K562 (cell line): ENCODE measurements around the gene CBFA2T3. TPM values are rescaled to one million over a fixed set of nuclear protein-coding genes. Genes with fewer than 3 reads are reported as not detected.

Experiments used
- ATAC-seq: fragments of 200-7000 bp; cut with Tn5 transposase; 3 replicates; pipeline ENCODE4 v1.9.1; 2020; ENCODE audit warnings: moderate library complexity
- BruUV-seq: library from RNA; stranded (reverse); fragments of 400-500 nt; replicated peaks from 2 replicates; lab custom pipeline; 2021; lab: Mats Ljungman, UMichigan
- CTCF ChIA-PET: fragments of 300-600 bp; formaldehyde crosslinking; extraction: SDS; loops from one replicate; lab custom pipeline; 2021; ENCODE audit warnings: low intra/inter-chr PET ratio; lab: Yijun Ruan, JAX
- POLR2A ChIA-PET: fragments of 300-600, 350-650 bp; sonication (Branson Sonifier 250); formaldehyde crosslinking; extraction: SDS; loops from one replicate; lab custom pipeline; 2021; ENCODE audit warnings: antibody characterized with exemption, inconsistent platforms; lab: Yijun Ruan, JAX
- DNase-seq, 4 experiments: peaks; one replicate each; pipeline versions ENCODE4 v3.0.0 to v3.0.0-alpha.2; 2011 to 2018; ENCODE audit warnings: low spot score in 3 of 4, mixed read lengths in 3 of 4; ENCODE audit errors: extremely low read depth in 1 of 4
- FAIRE-seq: peaks from 2 replicates; lab custom pipeline; 2011; peaks lifted over from hg19 to GRCh38; lab: Jason Lieb, UNC
- H2AFZ ChIP-seq: 2 replicates; pipeline ENCODE4 v1.6.0; 2011; ENCODE audit warnings: low read depth, low read length, control low read depth, inconsistent platforms
- H3K27ac ChIP-seq: fragments of 200-600 bp; 3 replicates; pipeline ENCODE4 v1.8.0; 2011; ENCODE audit warnings: low read depth, mild to moderate bottlenecking, control low read depth, inconsistent platforms, low read length, moderate library complexity, mixed read lengths; ENCODE audit errors: extremely low read depth
- H3K27me3 ChIP-seq, 2 experiments: fragments of 300-600 bp in 1 of 2; 2 replicates in 1 of 2; 3 replicates in 1 of 2; pipeline versions ENCODE4 v1.6.0 to v1.8.0; 2011; ENCODE audit warnings: inconsistent platforms in 2 of 2, low read length in 2 of 2, mild to moderate bottlenecking in 1 of 2, mixed read lengths in 1 of 2, moderate library complexity in 1 of 2; ENCODE audit not compliant: control insufficient read depth in 2 of 2, insufficient read depth in 2 of 2
- H3K36me3 ChIP-seq: fragments of 300-600 bp; 3 replicates; pipeline ENCODE4 v1.8.0; 2011; ENCODE audit warnings: mild to moderate bottlenecking, low read length, inconsistent platforms; ENCODE audit not compliant: control insufficient read depth, insufficient read depth
- H3K4me1 ChIP-seq, 2 experiments: fragments of 200-600 bp in 1 of 2; replicated peaks in 1 of 2; 2 replicates in 1 of 2; 3 replicates in 1 of 2; pipeline versions ENCODE4 v1.5.1 to v1.8.0; 2011; ENCODE audit warnings: inconsistent platforms in 2 of 2, low read length in 2 of 2, mild to moderate bottlenecking in 1 of 2, mixed read lengths in 1 of 2, moderate library complexity in 1 of 2; ENCODE audit not compliant: control insufficient read depth in 2 of 2, insufficient read depth in 2 of 2
- H3K4me2 ChIP-seq: 2 replicates; pipeline ENCODE4 v1.6.1; 2011; ENCODE audit warnings: low read length, control low read depth, inconsistent platforms, mixed read lengths; ENCODE audit not compliant: insufficient read depth
- H3K4me3 ChIP-seq: fragments of 200-600 bp; sonication (generic), shearing (Covaris generic); 2 replicates; pipeline ENCODE4 v1.5.1; 2016; ENCODE audit warnings: control low read depth, inconsistent platforms
- H3K79me2 ChIP-seq: fragments of 200-600 bp; 3 replicates; pipeline ENCODE4 v1.8.0; 2011; ENCODE audit warnings: low read length, inconsistent platforms; ENCODE audit not compliant: control insufficient read depth, insufficient read depth
- H3K9ac ChIP-seq, 2 experiments: 2 replicates each; pipeline versions ENCODE4 v1.6.0 to v1.6.1; 2011; ENCODE audit warnings: low read depth in 2 of 2, low read length in 2 of 2, control low read depth in 1 of 2, inconsistent platforms in 1 of 2, mild to moderate bottlenecking in 1 of 2, mixed read lengths in 1 of 2; ENCODE audit not compliant: insufficient read depth in 1 of 2
- H3K9me1 ChIP-seq: one replicate; pipeline ENCODE4 v1.6.0; 2011; ENCODE audit warnings: inconsistent platforms, mild to moderate bottlenecking, low read length, moderate library complexity; ENCODE audit not compliant: control insufficient read depth, insufficient read depth
- H3K9me3 ChIP-seq: replicated peaks from 2 replicates; pipeline ENCODE4 v1.5.1; 2011; ENCODE audit warnings: low read depth, low read length, inconsistent platforms; ENCODE audit not compliant: control insufficient read depth, insufficient read depth
- H4K20me1 ChIP-seq: replicated peaks from 2 replicates; pipeline ENCODE4 v1.6.1; 2011; ENCODE audit warnings: low read length, inconsistent platforms, mixed read lengths; ENCODE audit not compliant: control insufficient read depth, insufficient read depth
- CREB1 ChIP-seq, 2 experiments: sonication (generic) in 1 of 2; formaldehyde crosslinking in 1 of 2; IDR thresholded peaks; 2 replicates each; pipeline versions ENCODE4 v1.6.1 to v1.8.0; 2012 to 2022; ENCODE audit warnings: inconsistent platforms in 1 of 2, mild to moderate bottlenecking in 1 of 2, missing genetic modification reagents in 1 of 2, moderate library complexity in 1 of 2
- KDM5B ChIP-seq: fragments of 200-600 bp; sonication (generic); IDR thresholded peaks from 2 replicates; pipeline ENCODE4 v1.6.1; 2012; ENCODE audit warnings: low read depth, mild to moderate bottlenecking, moderate library complexity, low read length, control low read depth, inconsistent platforms; ENCODE audit not compliant: insufficient replicate concordance
- MAZ ChIP-seq, 2 experiments: fragments of 450-650 bp in 1 of 2; sonication (generic) in 1 of 2; formaldehyde crosslinking; IDR thresholded peaks in 1 of 2; conservative IDR thresholded peaks in 1 of 2; 2 replicates each; pipeline versions ENCODE4 v1.4.0 to v1.5.0; 2020; ENCODE audit warnings: mild to moderate bottlenecking in 1 of 2, missing genetic modification reagents in 1 of 2
- MITF ChIP-seq: IDR thresholded peaks from 2 replicates; pipeline ENCODE4 v1.6.1; 2014; ENCODE audit warnings: antibody characterized with exemption
- PRPF4 ChIP-seq: fragments of 200-400 bp; formaldehyde crosslinking; IDR thresholded peaks from one replicate; pipeline ENCODE4 v1.6.1; 2017; ENCODE audit warnings: low read length, low read depth, mild to moderate bottlenecking; ENCODE audit not compliant: insufficient read depth, poor library complexity, severe bottlenecking
- RBM22 ChIP-seq: fragments of 200-400 bp; formaldehyde crosslinking; IDR thresholded peaks from 2 replicates; pipeline ENCODE4 v1.6.1; 2018; ENCODE audit warnings: low read length, low read depth; ENCODE audit not compliant: poor library complexity, severe bottlenecking
- SNAPC5 ChIP-seq: fragments of 250-450 bp; sonication (Bioruptor Pico); IDR thresholded peaks from 2 replicates; pipeline ENCODE4 v1.8.0; 2021; ENCODE audit warnings: moderate library complexity, mild to moderate bottlenecking, inconsistent platforms
- SREBF1 ChIP-seq: fragments of 150-350 bp; IDR thresholded peaks from 2 replicates; pipeline ENCODE4 v1.6.1; 2014; ENCODE audit warnings: antibody characterized with exemption, low read depth, low read length, borderline replicate concordance
- THRA ChIP-seq: fragments of 450-650 bp; IDR thresholded peaks from 2 replicates; pipeline ENCODE4 v1.6.1; 2017; ENCODE audit warnings: mild to moderate bottlenecking, moderate library complexity
- ZFP36 ChIP-seq: fragments of 150-350 bp; IDR thresholded peaks from 2 replicates; pipeline ENCODE4 v1.6.1; 2018; ENCODE audit warnings: low read length, low read depth; ENCODE audit not compliant: partially characterized antibody
- ZNF395 ChIP-seq: fragments of 200-800 bp; sonication (Bioruptor generic); IDR thresholded peaks from 2 replicates; pipeline ENCODE4 v1.6.1; 2017; ENCODE audit warnings: missing genetic modification characterization, missing compliant biosample characterization
- WGBS: fragments of 100-300 bp; shearing (Covaris generic); methylation state at CpG from one replicate; pipeline ENCODE4 v1.1.6; 2016; ENCODE audit warnings: low coverage, mixed read lengths; ENCODE audit not compliant: insufficient coverage; ENCODE audit errors: missing lambda C conversion rate; 5-methylcytosine and 5-hydroxymethylcytosine counted together
- in situ Hi-C: fragments of 300-500 bp; cut with MboI; formaldehyde crosslinking; loops from 4 replicates; pipeline ENCODE4 v1.15.0; 2018; ENCODE audit warnings: inconsistent platforms, mixed read lengths
- intact Hi-C: fragments of 100-400 bp; cut with micrococcal nuclease; formaldehyde crosslinking; loops from 2 replicates; pipeline ENCODE4 v1.14.2; 2022
- polyA plus RNA-seq, 8 experiments: library from polyadenylated mRNA; depleted of rRNA in 4 of 8; stranded (reverse) in 5 of 8; unstranded in 3 of 8; fragments of >200 nt; fragmentation: Nextera tagmentation in 2 of 8; fragmentation: Illumina TruSeq in 1 of 8; extraction: Ambion mirVana in 2 of 8; extraction: Trizol in 1 of 8; gene quantifications; 2 replicates each; pipeline versions ENCODE4 v1.2.1 to v1.2.3, GENCODE V29; 2011 to 2014; ENCODE audit warnings: inconsistent platforms in 1 of 8, missing spikeins in 1 of 8
- total RNA-seq, 7 experiments: library from RNA; depleted of rRNA in 6 of 7; stranded (reverse); fragments of >200 nt in 6 of 7; fragmentation: Illumina TruSeq in 2 of 7; extraction: Trizol in 2 of 7; gene quantifications; 2 replicates each; pipeline versions ENCODE4 v1.2.1 to v1.2.3, GENCODE V29; 2011 to 2021; ENCODE audit warnings: low replicate concordance in 1 of 7

Gene CBFA2T3
- total and polyA plus RNA-seq, 9 of the 15 experiments (the other 6 are each of a cell fraction or from before 2014, with no cell fraction given), result 2.3 to 145 (median 6.7) TPM

GRCh38 chr16:88929091-88929445 lies 47.9 kb downstream of the CBFA2T3 start (continued):
- TF ChIP-seq ZFP36, result no peak
- no peak for TF ChIP-seq CREB1 (IDR thresholded peaks at IDR 0.05)
- no peak for TF ChIP-seq CREB1 (CRISPR knock-in tag; IDR thresholded peaks at IDR 0.05)
- no peak for TF ChIP-seq MITF
- TF ChIP-seq, all 486 proteins: peak for 0

- ATAC-seq (no peak), DNase-seq (no peak), FAIRE-seq (no peak)
- Histone ChIP-seq H3K27me3 (no peaks in the 10 kb centered on the region), H3K4me3 (no peak overlapping the region), H3K4me2 (no peak overlapping the region), H3K9me3 (no peaks in the 10 kb centered on the region), H3K79me2 (peaks cover 94% of the 10 kb centered on the region), H2AFZ (no peak overlapping the region), H3K9ac (peak overlapping the region in 1 of 2 experiments; percentile 64; a peak in 1 of 4 replicates), H3K27ac (no peak overlapping the region), H4K20me1 (peaks cover 46% of the 10 kb centered on the region), H3K36me3 (peaks cover 79% of the 10 kb centered on the region; the same call in 2 of the 3 replicates), H3K9me1 (peaks cover 7% of the 10 kb centered on the region), H3K4me1 (peaks cover 0 to 68% of the 10 kb centered on the region in 2 experiments; a peak in 3 of 5 replicates)
- ChIA-PET CTCF (no interaction called here), POLR2A (no interaction called here)
- in situ Hi-C loops, result no loop called here
- intact Hi-C loops, result no loop called here
- WGBS, result 91% methylated on average over 31 of the region's 31 CpGs
- BruUV-seq, result no TSS peak
- TF ChIP-seq MAZ (CRISPR knock-in tag; conservative IDR thresholded peaks at IDR 0.05 in 1 of 2, IDR thresholded peaks at IDR 0.05 in 1 of 2) (no peak), KDM5B (no peak), RBM22 (no peak), PRPF4 (no peak), ZNF395 (no peak), THRA (no peak), SNAPC5 (CRISPR knock-in tag) (no peak), SREBF1 (no peak)
Observed at GRCh38 chr16:88928405-88929090, 48.5 kb downstream of the CBFA2T3 start.
